K562 (cell line): ENCODE data around the gene AHNAK.

Experiments
- CBFB ChIP-seq: sonication (generic); formaldehyde crosslinking; IDR thresholded peaks from 2 replicates; pipeline ENCODE4 v1.4.0; 2020; ENCODE audit warnings: mild to moderate bottlenecking, missing genetic modification reagents
- CHD1 ChIP-seq: fragments of 200-600 bp; sonication (generic); IDR thresholded peaks from one replicate; pipeline ENCODE4 v1.6.1; 2012; ENCODE audit warnings: mild to moderate bottlenecking, moderate library complexity, low read length, inconsistent platforms
- MAX ChIP-seq: sonication (generic); formaldehyde crosslinking; IDR thresholded peaks from 2 replicates; pipeline ENCODE4 v1.9.0; 2022; ENCODE audit warnings: mild to moderate bottlenecking, missing genetic modification reagents
- MYC ChIP-seq, 2 experiments: fragments of 250-450 bp in 1 of 2; sonication (Bioruptor Pico) in 1 of 2; IDR thresholded peaks; 2 replicates each; pipeline versions ENCODE4 v1.5.1 to v1.6.1; 2012 to 2021; ENCODE audit warnings: low read depth in 2 of 2, borderline replicate concordance in 1 of 2, improper control_type of control experiment in 1 of 2, low read length in 1 of 2, mild to moderate bottlenecking in 1 of 2, moderate library complexity in 1 of 2
- NBN ChIP-seq: fragments of 450-650 bp; IDR thresholded peaks from 2 replicates; pipeline ENCODE4 v1.6.1; 2016; ENCODE audit warnings: low read depth, mild to moderate bottlenecking
- NR1H2 ChIP-seq: sonication (generic); formaldehyde crosslinking; IDR thresholded peaks from 2 replicates; pipeline ENCODE4 v1.4.0; 2020; ENCODE audit warnings: mild to moderate bottlenecking, missing genetic modification reagents
- SIRT6 ChIP-seq: IDR thresholded peaks from one replicate; pipeline ENCODE4 v1.6.1; 2012; ENCODE audit warnings: low read depth, mild to moderate bottlenecking, control low read depth, inconsistent platforms, low read length, moderate library complexity
- SMAD3 ChIP-seq: fragments of 450-650 bp; formaldehyde crosslinking; conservative IDR thresholded peaks from 2 replicates; pipeline ENCODE4 v1.4.0; 2020; ENCODE audit warnings: mild to moderate bottlenecking
- SMARCB1 ChIP-seq: IDR thresholded peaks from 2 replicates; pipeline ENCODE4 v1.6.1; 2011; ENCODE audit warnings: improper control_type of control experiment, low read depth; ENCODE audit not compliant: insufficient read length
- TAF1 ChIP-seq: IDR thresholded peaks from 2 replicates; pipeline ENCODE4 v1.6.1; 2011; ENCODE audit warnings: mild to moderate bottlenecking, low read length, moderate library complexity; ENCODE audit not compliant: insufficient read depth, control insufficient read depth, severe bottlenecking; ENCODE audit errors: extremely low read depth
- ZNF274 ChIP-seq: IDR thresholded peaks from 2 replicates; pipeline ENCODE4 v1.6.1; 2011; ENCODE audit warnings: low read depth, mild to moderate bottlenecking, low read length, moderate library complexity, borderline replicate concordance
- TF ChIP-seq, protein P1 (sequence below), 3 experiments: IDR thresholded peaks in 2 of 3; conservative IDR thresholded peaks in 1 of 3; 2 replicates each; pipeline ENCODE4 v1.5.1; 2011 to 2012; ENCODE audit warnings: low read length in 3 of 3, mild to moderate bottlenecking in 3 of 3, control low read depth in 2 of 3, improper control_type of control experiment in 1 of 3, inconsistent platforms in 1 of 3, low read depth in 1 of 3, mixed read lengths in 1 of 3, moderate library complexity in 1 of 3; ENCODE audit not compliant: insufficient read depth in 2 of 3
- TF ChIP-seq, protein P2 (sequence below), 2 experiments: fragments of 450-650 bp in 1 of 2; sonication (generic) in 1 of 2; formaldehyde crosslinking in 1 of 2; IDR thresholded peaks in 1 of 2; conservative IDR thresholded peaks in 1 of 2; 2 replicates each; pipeline versions ENCODE4 v1.6.1 to v1.8.1; 2016 to 2023; ENCODE audit warnings: mild to moderate bottlenecking in 2 of 2, moderate library complexity in 2 of 2, inconsistent platforms in 1 of 2, missing genetic modification reagents in 1 of 2

DNA sequence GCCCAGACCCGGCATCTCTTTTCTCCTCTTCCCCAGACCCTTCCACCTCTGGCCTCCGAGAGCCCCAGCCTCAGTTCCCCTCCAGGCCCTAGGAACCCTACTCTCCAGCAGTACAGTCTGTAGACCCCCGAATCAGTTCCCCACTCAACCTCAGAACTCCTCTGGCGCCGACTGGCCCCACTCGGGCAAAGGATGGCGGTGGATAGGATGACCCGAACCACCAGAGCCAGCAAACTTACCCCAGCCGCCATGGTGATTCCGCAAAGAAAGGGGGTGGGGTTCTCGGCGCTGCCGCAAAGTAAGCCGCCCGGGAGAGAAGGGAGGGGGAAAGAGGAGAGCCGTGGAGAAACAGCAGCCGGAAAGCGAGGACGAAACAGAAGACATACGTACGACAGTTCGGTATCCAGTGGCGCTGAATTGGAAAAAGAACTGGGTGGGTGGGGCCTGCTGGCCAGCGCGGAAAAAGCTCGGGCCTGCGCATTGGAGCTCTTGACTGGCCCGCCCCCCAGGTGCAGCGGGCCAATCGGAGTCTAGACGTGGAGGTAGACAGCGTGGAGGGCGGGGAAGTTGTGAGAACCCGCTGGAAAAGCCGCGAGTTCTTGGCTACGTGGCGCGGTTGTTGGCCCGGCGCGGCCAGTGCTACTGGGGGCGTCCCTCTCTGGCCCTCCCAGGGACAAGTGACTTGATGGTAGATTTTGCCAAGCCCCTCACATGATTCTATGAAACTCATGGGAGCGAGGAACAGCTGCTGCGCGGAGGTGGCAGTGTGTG lies 27.2 kb upstream of the AHNAK start, which contains the start of gene EEF1G:
- TF ChIP-seq TAF1 (peak; percentile 97), SIRT6 (no peak), NBN (peak; percentile 73), CBFB (CRISPR knock-in tag) (no peak; the same call in 1 of the 2 replicates), ZNF274 (no peak), MYC (IDR thresholded peaks at IDR 0.05; ENCODE audit: low read depth, low read length) (peak; percentile 82), MYC (CRISPR knock-in tag; IDR thresholded peaks at IDR 0.05; ENCODE audit: borderline replicate concordance, low read depth) (no peak), SMARCB1 (no peak), SMAD3 (CRISPR knock-in tag) (no peak), NR1H2 (0 out of 2 replicates have a peak, but pooled peaks have one; percentile 38), CHD1 (no peak), MAX (CRISPR knock-in tag) (no peak)
- TF ChIP-seq, protein P1, sequence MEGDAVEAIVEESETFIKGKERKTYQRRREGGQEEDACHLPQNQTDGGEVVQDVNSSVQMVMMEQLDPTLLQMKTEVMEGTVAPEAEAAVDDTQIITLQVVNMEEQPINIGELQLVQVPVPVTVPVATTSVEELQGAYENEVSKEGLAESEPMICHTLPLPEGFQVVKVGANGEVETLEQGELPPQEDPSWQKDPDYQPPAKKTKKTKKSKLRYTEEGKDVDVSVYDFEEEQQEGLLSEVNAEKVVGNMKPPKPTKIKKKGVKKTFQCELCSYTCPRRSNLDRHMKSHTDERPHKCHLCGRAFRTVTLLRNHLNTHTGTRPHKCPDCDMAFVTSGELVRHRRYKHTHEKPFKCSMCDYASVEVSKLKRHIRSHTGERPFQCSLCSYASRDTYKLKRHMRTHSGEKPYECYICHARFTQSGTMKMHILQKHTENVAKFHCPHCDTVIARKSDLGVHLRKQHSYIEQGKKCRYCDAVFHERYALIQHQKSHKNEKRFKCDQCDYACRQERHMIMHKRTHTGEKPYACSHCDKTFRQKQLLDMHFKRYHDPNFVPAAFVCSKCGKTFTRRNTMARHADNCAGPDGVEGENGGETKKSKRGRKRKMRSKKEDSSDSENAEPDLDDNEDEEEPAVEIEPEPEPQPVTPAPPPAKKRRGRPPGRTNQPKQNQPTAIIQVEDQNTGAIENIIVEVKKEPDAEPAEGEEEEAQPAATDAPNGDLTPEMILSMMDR (IDR thresholded peaks at IDR 0.05 in 2 of 3, conservative IDR thresholded peaks at IDR 0.05 in 1 of 3; ENCODE audit: insufficient read depth in 2 of 3, low read depth in 1 of 3, low read length in 3 of 3), result no peak
- TF ChIP-seq, protein P2, sequence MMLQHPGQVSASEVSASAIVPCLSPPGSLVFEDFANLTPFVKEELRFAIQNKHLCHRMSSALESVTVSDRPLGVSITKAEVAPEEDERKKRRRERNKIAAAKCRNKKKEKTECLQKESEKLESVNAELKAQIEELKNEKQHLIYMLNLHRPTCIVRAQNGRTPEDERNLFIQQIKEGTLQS (IDR thresholded peaks at IDR 0.05), result no peak
- TF ChIP-seq, protein P2 (CRISPR knock-in tag; conservative IDR thresholded peaks at IDR 0.05), result peak; percentile 64; the same call in 1 of the 2 replicates
